ENCODE results near the gene BICD2.

The BICD2 gene

DNA sequence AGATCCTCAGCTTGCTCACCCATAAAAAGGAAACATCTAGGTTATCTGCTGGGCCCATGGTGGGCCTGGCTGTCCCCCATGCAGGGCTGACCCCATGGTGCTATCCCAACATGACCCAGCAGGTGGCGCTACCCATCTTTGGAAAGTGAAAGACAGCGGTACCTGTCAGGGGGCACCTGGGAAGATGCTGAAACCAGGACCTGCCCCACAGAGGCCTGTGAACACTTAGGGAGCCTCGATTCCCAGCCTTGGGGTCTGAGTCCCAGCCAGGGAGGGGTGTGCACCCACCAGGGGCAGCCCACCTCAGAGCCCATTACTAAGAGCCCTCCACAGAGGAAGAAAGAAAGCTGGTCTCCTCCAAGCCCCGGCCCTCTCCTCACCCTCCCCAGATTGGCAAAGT lies 48.1 kb downstream of the BICD2 start:
- peak; percentile 62 to 85 (median 77) for DNase-seq (ENCODE audit: low read depth in 4 of 4, low spot score in 1 of 4)

DNA sequence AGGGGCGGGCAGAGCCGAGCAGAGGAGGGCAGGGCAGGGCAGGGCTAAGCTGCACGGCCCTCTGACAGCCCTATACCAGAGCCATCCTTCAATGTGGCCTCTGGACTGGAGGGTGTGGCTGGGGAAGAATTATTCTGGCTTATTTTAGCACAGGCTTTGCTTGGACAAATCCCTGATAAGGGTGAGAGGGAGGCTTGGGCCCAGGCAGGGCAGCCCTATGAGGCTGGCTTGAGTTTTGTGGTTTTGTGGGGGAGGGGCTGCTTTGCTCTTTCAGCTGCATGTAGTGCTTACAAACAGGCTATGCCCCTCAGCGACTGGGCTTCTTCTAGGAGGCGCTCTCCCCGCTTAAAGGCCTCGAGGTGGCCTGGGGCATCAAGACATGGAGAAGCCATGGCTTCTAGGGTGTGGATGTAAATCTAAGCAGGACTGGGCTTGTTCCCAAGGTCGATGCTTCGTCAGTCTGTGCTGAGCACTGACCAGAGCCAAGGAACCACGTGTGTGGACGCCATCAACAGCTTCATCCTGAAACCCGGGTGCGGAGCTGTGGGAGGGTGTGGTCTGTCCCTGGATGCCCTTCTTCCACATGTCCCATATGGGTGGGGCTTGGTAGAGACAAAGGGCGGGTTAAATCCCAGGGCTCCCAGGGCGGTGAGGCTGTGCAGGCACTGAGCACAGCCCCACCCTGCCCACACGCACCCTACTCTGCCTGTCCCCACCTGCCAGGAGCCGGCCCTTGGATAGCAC lies 49.0 kb downstream of the BICD2 start:
- DNase-seq (ENCODE audit: low read depth in 4 of 4, low spot score in 1 of 4), result no peak

DNA sequence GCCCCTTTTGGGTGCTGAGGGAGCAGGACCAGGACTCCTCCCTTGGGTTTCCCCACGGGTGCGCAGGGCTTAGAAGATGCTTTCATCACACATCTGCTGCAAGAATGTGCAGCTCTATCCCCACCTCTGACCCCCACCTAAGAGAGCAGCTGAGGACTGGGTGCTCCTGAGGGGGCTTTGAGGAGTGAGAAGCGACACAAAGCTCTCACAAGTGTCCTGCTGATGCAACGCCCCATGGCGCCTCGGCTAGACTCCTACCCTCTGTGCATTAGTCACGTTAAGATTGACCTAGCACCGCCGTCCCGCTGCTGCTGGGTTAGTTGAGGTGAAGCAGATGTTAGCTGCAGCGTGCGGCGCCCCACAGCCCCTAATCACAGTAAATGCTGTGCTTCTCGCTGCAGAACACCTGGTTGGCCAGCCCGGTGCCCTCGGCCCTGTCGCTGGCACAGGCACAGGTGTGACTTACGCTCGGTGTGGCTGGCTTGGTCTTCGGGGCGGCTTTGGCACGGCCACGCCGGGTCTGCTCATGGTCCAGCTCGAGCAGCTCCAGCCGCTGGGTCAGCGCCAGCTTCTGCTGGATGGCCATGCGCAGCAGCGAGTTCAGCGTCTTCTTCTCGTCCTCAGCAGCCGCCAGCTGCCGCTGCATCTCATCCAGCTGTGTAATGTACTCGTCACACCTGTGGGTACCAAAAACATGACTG lies 49.7 kb downstream of the BICD2 start:
- no peak for DNase-seq (ENCODE audit: low read depth in 4 of 4, low spot score in 1 of 4)

DNA sequence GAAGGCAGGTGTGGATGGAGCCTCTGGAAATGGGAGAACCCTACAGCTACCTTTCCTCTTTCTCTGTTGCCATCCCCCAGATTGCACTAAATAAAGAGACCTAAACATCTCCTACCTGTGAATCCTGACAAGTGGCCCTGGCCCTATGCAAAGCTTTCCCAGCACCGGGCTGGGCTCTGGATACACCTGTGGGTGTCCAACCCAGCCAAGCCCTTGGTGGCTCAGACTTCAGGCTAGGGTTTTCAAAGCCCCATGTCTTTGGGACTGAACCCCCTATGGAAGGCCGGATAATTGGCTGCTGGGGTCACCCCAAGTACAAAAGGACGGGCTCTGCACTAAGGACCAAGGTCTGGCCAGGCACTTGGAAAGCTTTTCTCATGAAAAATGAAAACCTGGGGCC lies 50.6 kb downstream of the BICD2 start:
- no peak for DNase-seq (ENCODE audit: low read depth in 4 of 4, low spot score in 1 of 4)

DNA sequence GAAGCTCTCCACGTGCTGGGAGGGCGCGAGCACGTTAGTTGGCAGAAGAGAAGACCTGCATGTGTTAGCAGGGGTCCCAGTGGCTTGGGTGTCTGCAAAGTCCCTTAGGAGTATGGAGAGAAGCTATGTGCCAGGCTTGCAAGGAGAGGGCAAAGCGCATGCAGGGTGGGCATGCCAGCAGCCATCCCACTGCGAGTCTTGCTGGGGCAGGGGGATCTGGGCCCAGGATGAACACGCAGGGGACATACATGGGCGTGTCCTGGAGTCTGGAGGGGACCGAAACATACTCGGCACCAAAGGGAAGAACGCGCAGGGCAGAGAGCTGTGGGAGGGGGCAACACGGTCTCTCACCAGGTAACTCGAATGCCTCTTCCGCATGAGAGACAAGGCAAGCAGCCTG lies 51.1 kb downstream of the BICD2 start:
- DNase-seq (ENCODE audit: low read depth in 4 of 4, low spot score in 1 of 4), result no peak

DNA sequence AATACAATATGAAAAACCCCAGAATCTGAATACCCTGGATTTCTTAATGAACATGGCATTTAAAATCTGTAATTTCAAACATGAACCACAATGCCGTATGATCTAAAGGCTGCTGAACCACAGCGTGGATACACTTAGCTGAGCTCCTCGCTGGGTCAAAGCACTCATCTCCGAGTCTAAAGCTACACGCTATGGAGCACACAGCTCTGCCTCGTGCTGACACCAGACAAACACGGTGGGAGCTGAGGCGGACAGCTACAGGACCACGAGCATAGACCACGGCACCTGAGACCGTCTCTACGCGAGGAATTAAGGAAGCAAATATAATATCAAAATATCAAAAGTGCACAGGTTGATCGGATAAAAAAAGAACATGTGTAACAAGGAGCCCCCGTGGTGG lies 51.9 kb downstream of the BICD2 start:
- DNase-seq (ENCODE audit: low read depth in 4 of 4, low spot score in 1 of 4), result no peak

DNA sequence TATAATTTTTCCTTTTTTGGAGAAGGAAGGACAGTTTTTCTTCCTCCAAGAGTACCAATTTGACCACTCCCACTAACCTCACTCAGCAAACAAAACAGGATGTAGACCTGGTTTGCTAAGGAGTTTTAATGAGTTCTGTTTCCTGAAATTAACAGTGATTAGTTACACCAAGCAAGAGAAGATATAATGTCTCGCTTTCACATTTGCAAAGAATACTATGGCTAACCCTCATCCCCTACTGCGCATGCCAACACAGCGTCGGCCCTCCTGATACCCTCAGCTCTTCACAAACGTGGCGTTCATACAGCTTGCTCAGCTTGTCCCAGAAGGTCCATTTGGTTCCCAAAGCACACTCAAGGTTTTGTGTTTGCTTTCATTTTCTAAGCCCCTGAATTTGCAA lies 52.8 kb downstream of the BICD2 start:
- no peak for DNase-seq (ENCODE audit: low read depth in 4 of 4, low spot score in 1 of 4)

DNA sequence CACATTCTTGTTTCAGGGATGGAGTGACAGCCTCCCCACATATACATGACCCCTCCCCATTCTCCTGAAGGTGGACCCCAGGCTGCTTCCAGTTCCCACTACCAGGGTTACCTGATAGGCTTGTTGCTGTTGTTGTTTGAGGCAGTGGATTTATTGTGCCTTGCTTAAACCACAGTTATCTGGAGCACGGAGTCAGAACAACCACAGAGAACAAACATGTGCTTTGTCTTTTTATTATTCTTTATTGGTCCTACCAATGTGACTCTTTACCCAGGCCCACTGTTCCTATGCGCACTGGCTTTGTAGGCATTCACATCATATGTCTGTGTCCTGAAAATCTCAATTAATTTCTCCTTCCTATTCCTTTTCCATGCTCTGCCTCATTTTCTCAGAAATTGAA lies 53.5 kb downstream of the BICD2 start:
- DNase-seq (ENCODE audit: low read depth in 4 of 4, low spot score in 1 of 4), result no peak

DNA sequence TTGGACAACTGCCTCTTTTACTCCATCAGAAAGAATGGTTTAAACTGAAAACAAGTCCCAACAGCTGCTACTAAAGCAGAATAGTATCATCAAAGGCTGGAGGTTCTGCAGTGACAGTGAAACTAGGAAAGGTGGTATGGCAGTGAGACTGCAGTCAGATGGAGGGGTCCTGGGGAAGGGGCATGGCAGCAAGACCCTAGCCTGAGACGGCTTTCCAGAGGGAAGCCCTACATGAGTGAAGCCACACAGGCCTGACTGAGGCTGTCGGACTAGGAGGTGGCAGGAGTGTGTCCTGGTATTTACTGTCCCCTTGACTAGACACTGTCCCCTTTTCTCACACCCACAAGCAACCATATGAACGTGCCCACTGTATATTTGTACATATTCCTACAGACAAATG lies 54.3 kb downstream of the BICD2 start:
- DNase-seq (ENCODE audit: low read depth in 4 of 4, low spot score in 1 of 4), result no peak

DNA sequence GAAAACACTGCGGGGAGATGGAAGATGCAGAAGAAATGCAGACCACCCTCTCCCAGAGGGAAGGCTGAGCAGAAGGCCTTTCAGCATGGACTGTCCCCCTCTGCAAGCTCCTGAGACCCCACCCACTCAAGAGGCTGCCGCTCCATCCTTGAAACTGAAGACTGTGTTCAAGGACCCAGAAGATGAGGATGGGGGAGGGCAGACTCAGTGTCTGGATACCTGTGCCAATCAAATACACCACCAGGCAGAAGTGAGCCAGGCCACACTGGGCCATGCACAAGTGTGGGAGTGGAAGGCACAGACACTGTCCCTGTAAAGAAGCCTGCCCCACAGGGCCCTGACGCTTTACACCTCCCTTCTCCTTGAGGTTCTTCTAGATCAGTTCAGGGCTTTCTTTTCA lies 54.7 kb downstream of the BICD2 start:
- no peak for DNase-seq (ENCODE audit: low read depth in 4 of 4, low spot score in 1 of 4)

DNA sequence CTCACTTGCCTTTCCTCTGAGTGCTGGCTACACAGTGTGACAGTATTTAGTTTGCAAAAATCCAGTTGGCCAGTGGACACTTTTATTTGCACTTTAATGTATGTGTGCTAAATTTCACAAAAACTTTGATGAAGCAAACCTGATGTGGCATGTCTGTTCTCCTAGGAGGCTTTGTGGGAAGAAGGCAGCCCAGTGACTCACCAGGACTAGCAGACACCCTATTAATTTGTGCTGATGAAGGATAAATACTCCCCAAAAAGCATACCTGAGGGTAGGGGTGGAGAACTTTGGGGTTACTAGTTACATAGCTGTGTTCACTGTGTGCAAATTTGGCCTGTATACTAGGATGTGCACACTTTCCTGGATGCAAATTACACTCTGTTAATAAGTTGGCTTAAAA lies 55.4 kb downstream of the BICD2 start:
- DNase-seq (ENCODE audit: low read depth in 4 of 4, low spot score in 1 of 4), result no peak

DNA sequence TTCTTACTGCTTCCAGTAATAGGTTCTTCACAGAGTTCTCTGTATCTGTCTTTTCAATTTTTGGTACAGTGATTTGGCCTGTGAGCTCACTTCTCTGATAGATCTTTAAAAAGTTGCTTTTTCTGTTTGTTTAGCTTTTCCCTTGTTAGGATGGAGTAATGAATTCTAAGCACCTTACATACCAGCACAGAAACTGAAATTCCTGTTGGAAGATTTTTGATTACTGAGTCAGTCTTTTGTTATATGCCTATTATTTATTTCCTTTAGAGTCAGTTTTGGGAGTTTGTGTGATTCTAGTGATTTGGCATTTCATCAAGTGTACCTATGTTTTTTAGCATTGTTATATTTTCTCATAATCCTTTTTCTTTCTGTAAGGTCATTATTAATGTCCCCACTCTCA lies 57.1 kb downstream of the BICD2 start:
- DNase-seq (ENCODE audit: low read depth in 4 of 4, low spot score in 1 of 4), result no peak

DNA sequence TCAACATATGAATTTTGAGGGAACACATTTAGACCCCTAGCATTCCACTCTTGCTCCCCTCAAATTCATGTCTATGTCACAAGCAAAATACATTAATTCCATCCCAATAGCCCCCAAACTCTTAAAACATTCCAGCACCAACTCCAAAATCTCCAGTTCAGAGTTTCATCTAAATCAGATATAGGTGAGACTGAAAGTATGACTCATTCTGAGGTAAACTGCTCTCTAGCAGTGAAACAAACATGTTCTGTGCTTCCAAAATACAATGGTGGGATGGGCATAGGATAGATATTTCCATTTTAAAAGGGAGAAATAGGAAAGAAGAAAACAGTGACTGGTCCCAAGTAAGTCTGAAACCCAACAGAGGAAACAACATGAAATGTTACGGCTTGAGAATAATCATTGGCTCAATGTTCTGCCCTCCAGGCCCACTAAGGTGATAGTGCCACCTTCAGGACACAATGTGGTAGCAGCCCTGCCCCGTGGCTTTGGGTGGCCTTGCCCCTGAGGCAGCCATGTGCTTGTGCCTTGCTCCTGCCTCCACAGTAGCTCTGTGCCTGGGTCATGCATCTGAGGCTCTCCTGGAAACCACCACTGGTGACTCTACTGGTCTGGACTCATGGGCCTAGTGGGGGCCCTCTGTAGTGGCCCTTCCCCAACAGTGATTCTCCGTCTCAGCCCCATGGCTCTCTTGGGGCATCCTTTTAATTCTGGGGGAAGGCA lies 58.3 kb downstream of the BICD2 start:
- DNase-seq (ENCODE audit: low read depth in 4 of 4, low spot score in 1 of 4), result peak in 1 of 4 experiments; percentile 7

DNA sequence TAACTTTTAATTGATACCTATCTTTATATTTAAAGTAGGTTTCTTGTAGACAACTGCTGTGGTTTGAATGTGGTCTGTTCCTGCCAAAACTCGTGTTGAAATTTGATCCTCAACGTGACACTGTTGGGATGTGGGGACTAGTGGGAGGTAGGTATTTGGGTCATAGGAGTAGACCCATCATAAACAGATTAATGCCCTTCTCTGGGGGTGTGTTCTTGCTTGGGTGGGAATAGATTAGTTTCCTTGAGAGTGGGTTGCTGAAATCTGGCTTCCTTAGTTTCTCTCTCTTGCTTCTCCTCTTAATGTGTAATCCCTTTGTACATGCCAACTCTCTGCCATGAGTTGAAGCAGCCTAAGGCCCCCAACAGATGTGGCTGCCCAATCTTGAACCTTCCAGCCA lies 60.1 kb downstream of the BICD2 start:
- no peak for DNase-seq (ENCODE audit: low read depth in 4 of 4, low spot score in 1 of 4)

DNA sequence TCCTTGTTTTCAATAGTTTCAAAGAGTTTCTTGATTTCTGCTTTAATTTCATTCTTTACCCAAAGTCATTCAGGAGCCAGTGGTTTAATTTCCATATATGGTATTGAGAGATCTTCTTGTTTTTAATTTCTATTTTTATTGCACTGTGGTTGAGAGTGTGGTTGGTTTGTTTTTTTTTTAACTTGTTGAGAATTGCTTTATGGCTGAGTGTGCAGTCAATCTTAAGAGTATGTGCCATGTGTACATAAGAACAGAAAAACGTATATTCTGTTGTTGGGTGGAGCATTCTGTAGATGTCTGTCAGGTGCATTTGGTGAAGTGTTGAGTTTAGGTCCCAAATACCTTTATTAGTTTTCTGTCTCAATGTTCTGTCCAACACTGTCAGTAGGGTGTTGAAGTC lies 68.0 kb downstream of the BICD2 start:
- DNase-seq (ENCODE audit: low read depth in 4 of 4, low spot score in 1 of 4), result no peak

DNA sequence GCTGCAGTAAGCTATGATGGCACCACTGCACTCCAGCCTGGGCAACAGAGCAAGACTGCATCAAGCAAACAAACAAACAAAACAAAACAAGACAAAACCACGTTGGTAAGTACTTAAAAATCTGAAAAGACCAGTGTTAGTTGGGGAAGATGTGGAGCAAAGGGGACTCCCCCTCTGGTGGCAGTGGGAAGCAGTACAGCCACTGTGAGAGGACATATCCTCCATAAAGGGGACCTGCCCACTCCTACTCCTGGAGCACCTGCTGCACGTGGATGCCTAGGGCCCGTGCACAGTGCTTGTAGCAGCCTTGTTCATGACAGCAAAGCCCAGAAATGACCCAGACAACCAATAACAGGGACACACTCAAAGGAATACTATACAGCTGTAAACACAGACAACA lies 77.7 kb downstream of the BICD2 start:
- DNase-seq (ENCODE audit: low read depth in 4 of 4, low spot score in 1 of 4), result no peak

DNA sequence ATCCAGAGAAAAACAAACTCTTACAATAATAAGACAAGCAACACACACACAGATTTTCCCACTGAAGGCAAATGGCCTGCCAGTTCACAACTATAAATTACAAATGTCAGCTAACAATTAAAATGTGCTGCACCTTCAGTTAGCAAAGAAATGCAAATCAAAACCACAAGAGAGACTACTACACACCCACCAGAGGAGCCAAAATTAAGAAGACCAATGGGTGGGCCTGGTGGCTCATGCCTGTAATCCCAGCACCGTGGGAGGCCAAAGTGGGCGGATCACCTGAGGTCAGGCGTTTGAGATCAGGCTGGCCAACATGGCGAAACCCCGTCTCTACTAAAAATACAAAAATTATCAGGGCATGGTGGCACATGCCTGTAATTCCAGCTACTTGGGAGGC lies 79.6 kb downstream of the BICD2 start:
- no peak for DNase-seq (ENCODE audit: low read depth in 4 of 4, low spot score in 1 of 4)

DNA sequence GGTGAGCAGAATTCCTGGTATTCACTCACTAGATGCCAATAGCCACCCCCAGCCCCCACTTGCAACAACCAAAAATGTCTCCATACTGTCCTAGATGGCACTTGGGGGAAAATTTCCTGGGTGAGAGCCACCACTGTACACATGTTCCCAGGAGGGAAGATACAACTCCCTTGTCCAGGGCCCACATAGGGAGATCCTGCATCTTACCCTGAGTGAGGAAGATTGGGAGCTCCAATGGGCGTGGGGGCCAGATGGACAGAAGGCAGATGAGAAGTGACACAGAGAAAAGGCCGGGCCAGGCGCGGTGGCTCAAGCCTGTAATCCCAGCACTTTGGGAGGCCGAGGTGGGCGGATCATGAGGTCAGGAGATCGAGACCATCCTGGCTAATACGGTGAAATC lies 82.4 kb downstream of the BICD2 start:
- no peak for DNase-seq (ENCODE audit: low read depth in 4 of 4, low spot score in 1 of 4)

DNA sequence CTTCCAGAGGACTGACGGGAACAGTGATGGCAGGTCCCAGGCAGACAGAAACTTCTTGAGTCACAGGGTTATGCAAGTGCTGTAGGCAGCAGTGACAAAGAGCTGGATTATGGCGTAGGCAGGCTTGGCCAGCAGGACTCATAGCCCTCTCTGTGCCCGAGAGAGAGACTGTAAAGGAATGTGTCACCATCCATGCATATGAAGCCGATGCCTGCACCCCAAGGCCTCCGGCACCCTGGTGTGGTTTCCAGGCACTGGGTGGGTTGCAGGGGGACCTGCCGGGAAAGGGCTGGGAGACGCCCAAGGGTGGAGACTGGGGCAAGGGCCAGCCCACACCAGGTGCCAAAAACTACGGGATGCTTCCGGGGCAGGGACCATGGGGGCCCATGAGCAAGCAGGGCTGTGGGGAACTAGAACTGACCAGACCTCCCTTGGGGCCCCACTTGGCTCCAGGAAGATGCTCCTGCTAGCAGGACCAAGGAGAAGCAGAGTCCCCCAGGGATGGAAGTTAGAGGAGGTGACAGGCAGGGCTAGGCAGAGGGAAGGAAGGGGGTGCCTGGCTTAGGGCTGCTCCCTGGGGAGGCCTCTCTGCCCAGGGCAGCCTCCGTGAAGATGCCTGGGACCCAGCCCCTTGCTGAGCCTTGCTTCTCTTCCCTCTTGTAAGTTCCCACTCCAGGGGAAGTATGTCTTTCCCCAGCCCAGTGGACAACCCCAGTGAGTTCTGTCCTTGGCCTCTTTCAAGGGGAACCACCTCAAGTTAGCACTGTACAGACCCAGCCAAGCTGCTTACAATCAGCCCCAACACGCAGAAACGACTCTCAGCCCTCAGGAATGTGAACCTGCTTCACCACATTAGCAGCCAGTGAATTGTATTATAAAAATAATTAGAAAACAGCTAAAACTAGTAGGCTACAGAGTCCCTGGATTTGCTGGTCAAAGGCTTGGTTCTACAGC lies 84.2 kb downstream of the BICD2 start:
- DNase-seq (ENCODE audit: low read depth in 4 of 4, low spot score in 1 of 4), result no peak

DNA sequence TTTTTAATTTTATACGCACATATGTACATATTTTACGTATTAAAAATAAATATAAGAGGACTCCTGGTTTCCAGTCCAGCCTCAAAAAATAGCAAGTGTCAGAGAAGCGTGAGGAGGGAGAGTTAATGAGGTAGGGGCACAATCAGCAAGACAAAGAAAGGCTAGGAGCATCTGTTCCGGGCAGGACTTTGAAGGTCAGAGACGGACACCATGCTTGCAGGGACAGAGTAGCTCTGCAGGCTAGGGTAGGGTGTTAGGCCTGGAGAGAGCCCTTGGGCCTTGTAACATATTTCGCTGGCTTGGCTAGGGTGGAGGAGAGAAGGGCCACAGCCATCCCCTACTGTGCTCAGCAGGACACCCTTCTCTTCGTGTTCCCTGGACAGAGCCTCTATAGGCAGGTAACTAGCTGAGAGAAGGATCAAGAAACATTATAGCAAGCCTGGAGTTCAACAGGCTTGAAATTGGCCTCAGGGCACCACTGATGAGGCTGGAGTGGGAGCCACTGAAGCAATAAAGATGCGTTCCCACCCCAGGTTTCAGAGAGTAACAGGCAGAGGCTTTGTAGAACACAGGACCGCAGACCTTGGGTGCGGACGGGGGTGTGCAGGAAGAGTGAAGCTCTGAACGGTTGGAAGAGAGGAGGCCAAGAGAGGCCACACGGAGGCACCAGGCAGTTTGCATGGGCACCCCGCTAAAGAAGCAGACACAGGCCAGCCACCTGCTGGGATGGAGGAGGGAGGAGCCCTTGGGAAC lies 85.0 kb downstream of the BICD2 start:
- no peak for DNase-seq (ENCODE audit: low read depth in 4 of 4, low spot score in 1 of 4)

DNA sequence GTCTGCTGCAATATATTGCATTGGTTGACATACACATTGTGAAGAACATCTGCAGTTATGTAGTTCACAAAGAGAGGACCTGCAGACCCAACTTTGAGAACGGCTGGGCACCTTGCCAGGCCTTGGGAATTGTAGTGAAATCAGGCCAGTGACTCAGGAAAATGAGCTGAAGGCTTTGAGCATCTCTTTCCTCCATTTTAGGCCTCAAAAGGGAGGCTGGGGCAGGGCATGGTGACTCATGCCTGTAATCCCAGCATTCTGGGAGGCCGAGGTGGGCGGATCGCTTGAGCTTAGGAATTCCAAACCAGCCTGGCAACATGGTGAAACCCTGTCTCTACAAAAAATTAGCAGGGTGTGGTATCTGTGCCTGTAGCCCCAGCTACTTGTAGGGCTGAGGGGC lies 93.3 kb downstream of the BICD2 start:
- DNase-seq (ENCODE audit: low read depth in 4 of 4, low spot score in 1 of 4), result no peak

Measured in stimulated activated CD4-positive, alpha-beta T cell treated with anti-CD3 and anti-CD28 coated beads, Interleukin-1b, Interleukin-23, amount 100 ng/mL, for 24 hours (primary cell).